Thyroid gland (tissue), 4 donors: Measurements from ENCODE around the gene NUDT22.

Experiments
- CTCF ChIP-seq, 6 experiments: fragments of 200-600 bp in 3 of 6; fragments of 450-650 bp in 3 of 6; sonication (generic) in 3 of 6; IDR thresholded peaks; one replicate each; pipeline ENCODE4 v1.5.1; 2016 to 2019; ENCODE audit warnings: antibody characterized with exemption in 6 of 6, mild to moderate bottlenecking in 2 of 6, inconsistent platforms in 1 of 6, moderate library complexity in 1 of 6
- POLR2A ChIP-seq, 2 donors: fragments of 450-650 bp; IDR thresholded peaks; one replicate each; pipeline ENCODE4 v1.6.1; 2017; ENCODE audit warnings: antibody characterized with exemption in 2 of 2, mild to moderate bottlenecking in 2 of 2, moderate library complexity in 1 of 2

- TF ChIP-seq CTCF (IDR thresholded peaks at IDR 0.05): no peak
- TF ChIP-seq POLR2A (IDR thresholded peaks at IDR 0.05): no peak
These were observed 33.6 kb upstream of the NUDT22 start for GRCh38 chr11:64192434-64192833.
